HepG2 (cell line): Measurements from ENCODE around the gene CCL27. TPM values are rescaled to one million over a fixed set of nuclear protein-coding genes. Genes with fewer than 3 reads are reported as not detected.
A peak's percentile ranks its signal among the peaks of the same experiment; 100 is the strongest.

ENCODE experiments used
- CREM ChIP-seq, 2 experiments: sonication (generic) in 1 of 2; formaldehyde crosslinking in 1 of 2; IDR thresholded peaks; 2 replicates each; pipeline versions ENCODE4 v1.4.0 to v1.6.1; 2016 to 2020; ENCODE audit warnings: antibody characterized with exemption in 1 of 2, mild to moderate bottlenecking in 1 of 2, missing genetic modification reagents in 1 of 2
- GLI4 ChIP-seq: sonication (generic); formaldehyde crosslinking; IDR thresholded peaks from 2 replicates; pipeline ENCODE4 v1.5.1; 2020; ENCODE audit warnings: missing genetic modification reagents, mild to moderate bottlenecking, moderate library complexity, borderline replicate concordance
- KLF13 ChIP-seq: sonication (generic); formaldehyde crosslinking; IDR thresholded peaks from 2 replicates; pipeline ENCODE4 v1.4.0; 2020; ENCODE audit warnings: mild to moderate bottlenecking, missing genetic modification reagents
- MIER2 ChIP-seq: IDR thresholded peaks from 2 replicates; pipeline ENCODE4 v1.6.1; 2016; ENCODE audit warnings: missing biosample characterization, missing genetic modification reagents
- RORA ChIP-seq: sonication (generic); formaldehyde crosslinking; IDR thresholded peaks from 2 replicates; pipeline ENCODE4 v1.5.0; 2020; ENCODE audit warnings: mild to moderate bottlenecking, missing genetic modification reagents, moderate library complexity
- SRSF4 ChIP-seq: fragments of 200-400 bp; formaldehyde crosslinking; IDR thresholded peaks from one replicate; pipeline ENCODE4 v1.6.1; 2018; ENCODE audit warnings: mild to moderate bottlenecking, low read depth, low read length, moderate library complexity; ENCODE audit not compliant: poor library complexity, severe bottlenecking
- THYN1 ChIP-seq: sonication (generic); formaldehyde crosslinking; IDR thresholded peaks from 2 replicates; pipeline ENCODE4 v1.8.1; 2023; ENCODE audit warnings: low read depth, mild to moderate bottlenecking, moderate library complexity, missing genetic modification reagents, borderline replicate concordance
- ZBTB7B ChIP-seq: sonication (generic); formaldehyde crosslinking; IDR thresholded peaks from 2 replicates; pipeline ENCODE4 v1.4.0; 2020; ENCODE audit warnings: missing genetic modification reagents
- ZNF501 ChIP-seq: sonication (generic); formaldehyde crosslinking; IDR thresholded peaks from 2 replicates; pipeline ENCODE4 v1.5.1; 2020; ENCODE audit warnings: mild to moderate bottlenecking, moderate library complexity, missing genetic modification reagents
- polyA plus RNA-seq, 8 experiments: library from polyadenylated mRNA; depleted of rRNA in 3 of 8; stranded (reverse) in 7 of 8; unstranded in 1 of 8; fragments of >200 nt; fragmentation: Illumina TruSeq in 4 of 8; extraction: Trizol in 4 of 8; gene quantifications; 2 replicates each; pipeline versions ENCODE4 v1.2.1 to v1.2.3, GENCODE V29; 2011 to 2016; ENCODE audit warnings: low read depth in 4 of 8, missing spikeins in 1 of 8, mixed read lengths in 1 of 8; ENCODE audit not compliant: insufficient read depth in 1 of 8
- total RNA-seq, 5 experiments: library from RNA; depleted of rRNA; stranded (reverse); fragments of >200 nt; fragmentation: Illumina TruSeq; extraction: Trizol; gene quantifications; 2 replicates each; pipeline ENCODE4 v1.2.3, GENCODE V29; 2016; ENCODE audit warnings: low read depth in 1 of 5
- TF ChIP-seq, protein P1 (sequence below): sonication (generic); formaldehyde crosslinking; IDR thresholded peaks from 2 replicates; pipeline ENCODE4 v1.4.0; 2020; ENCODE audit warnings: missing genetic modification reagents
- TF ChIP-seq, protein P2 (sequence below): sonication (generic); formaldehyde crosslinking; IDR thresholded peaks from 2 replicates; pipeline ENCODE4 v1.4.0; 2020; ENCODE audit warnings: mild to moderate bottlenecking, missing genetic modification reagents
- TF ChIP-seq, protein P3 (sequence below): sonication (generic); formaldehyde crosslinking; IDR thresholded peaks from 2 replicates; pipeline ENCODE4 v1.4.0; 2020; ENCODE audit warnings: missing genetic modification reagents
- TF ChIP-seq, protein P4 (sequence below): sonication (generic); formaldehyde crosslinking; IDR thresholded peaks from 2 replicates; pipeline ENCODE4 v1.4.0; 2020; ENCODE audit warnings: missing genetic modification reagents, borderline replicate concordance
- TF ChIP-seq, protein P5 (sequence below): fragments of 450-650 bp; IDR thresholded peaks from 2 replicates; pipeline ENCODE4 v1.6.1; 2017
- TF ChIP-seq, protein P6 (sequence below): IDR thresholded peaks from 2 replicates; pipeline ENCODE4 v1.6.1; 2016; ENCODE audit warnings: low read depth, control low read depth

Gene CCL27
- total and polyA plus RNA-seq, 2 of the 13 experiments (the other 11 are each of a cell fraction or from before 2014, with no cell fraction given): not detected

DNA sequence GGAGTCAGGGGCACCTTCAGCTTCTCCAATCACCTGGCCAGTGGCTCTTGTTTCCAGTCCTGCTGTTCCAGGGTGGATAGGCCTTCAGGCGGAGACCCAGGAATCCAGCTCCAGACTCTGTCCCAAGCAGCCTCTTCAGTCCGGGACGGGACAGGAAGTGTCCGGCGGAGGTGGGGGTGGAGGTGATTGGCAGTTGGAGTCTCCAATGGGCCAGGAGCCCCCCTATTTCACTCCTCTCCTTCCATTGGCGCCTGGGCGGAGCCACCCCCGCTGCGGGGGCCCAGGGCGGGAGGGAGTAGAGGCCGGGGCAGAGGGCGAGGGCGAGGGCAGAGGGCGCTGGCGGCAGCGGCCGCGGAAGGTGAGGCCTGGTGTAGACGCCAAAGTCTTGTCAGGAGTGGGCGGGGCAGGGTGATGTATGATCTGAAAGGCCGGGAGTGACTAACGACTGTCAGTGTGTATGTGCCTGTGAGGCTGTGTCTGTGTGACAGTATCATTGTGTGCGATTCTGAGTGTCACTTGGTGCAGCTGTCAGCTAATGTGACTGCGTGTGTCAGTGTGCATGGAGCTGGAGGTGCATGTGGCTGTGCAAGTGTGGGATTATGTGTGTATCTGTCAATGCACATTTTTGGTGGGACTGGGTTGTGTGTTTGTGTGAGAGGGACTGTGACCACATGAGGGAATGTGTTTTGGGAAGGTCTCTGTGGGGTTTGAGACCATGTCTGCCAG lies 10.4 kb downstream of the CCL27 start, which contains the start of gene IL11RA (continued):
- TF ChIP-seq, protein P1, sequence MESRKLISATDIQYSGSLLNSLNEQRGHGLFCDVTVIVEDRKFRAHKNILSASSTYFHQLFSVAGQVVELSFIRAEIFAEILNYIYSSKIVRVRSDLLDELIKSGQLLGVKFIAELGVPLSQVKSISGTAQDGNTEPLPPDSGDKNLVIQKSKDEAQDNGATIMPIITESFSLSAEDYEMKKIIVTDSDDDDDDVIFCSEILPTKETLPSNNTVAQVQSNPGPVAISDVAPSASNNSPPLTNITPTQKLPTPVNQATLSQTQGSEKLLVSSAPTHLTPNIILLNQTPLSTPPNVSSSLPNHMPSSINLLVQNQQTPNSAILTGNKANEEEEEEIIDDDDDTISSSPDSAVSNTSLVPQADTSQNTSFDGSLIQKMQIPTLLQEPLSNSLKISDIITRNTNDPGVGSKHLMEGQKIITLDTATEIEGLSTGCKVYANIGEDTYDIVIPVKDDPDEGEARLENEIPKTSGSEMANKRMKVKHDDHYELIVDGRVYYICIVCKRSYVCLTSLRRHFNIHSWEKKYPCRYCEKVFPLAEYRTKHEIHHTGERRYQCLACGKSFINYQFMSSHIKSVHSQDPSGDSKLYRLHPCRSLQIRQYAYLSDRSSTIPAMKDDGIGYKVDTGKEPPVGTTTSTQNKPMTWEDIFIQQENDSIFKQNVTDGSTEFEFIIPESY (CRISPR knock-in tag): no peak
- TF ChIP-seq SRSF4 (no peak), MIER2 (CRISPR knock-in tag) (0 out of 2 replicates have a peak, but pooled peaks have one; percentile 24), THYN1 (no peak), KLF13 (no peak), ZBTB7B (no peak; the same call in 1 of the 2 replicates), CREM (IDR thresholded peaks at IDR 0.05) (no peak), CREM (CRISPR knock-in tag; IDR thresholded peaks at IDR 0.05) (no peak), RORA (CRISPR knock-in tag) (no peak), ZNF501 (CRISPR knock-in tag) (no peak; the same call in 1 of the 2 replicates), GLI4 (CRISPR knock-in tag) (no peak)
- TF ChIP-seq, protein P2, sequence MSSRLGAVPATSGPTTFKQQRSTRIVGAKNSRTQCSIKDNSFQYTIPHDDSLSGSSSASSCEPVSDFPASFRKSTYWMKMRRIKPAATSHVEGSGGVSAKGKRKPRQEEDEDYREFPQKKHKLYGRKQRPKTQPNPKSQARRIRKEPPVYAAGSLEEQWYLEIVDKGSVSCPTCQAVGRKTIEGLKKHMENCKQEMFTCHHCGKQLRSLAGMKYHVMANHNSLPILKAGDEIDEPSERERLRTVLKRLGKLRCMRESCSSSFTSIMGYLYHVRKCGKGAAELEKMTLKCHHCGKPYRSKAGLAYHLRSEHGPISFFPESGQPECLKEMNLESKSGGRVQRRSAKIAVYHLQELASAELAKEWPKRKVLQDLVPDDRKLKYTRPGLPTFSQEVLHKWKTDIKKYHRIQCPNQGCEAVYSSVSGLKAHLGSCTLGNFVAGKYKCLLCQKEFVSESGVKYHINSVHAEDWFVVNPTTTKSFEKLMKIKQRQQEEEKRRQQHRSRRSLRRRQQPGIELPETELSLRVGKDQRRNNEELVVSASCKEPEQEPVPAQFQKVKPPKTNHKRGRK (CRISPR knock-in tag): no peak
- TF ChIP-seq, protein P3, sequence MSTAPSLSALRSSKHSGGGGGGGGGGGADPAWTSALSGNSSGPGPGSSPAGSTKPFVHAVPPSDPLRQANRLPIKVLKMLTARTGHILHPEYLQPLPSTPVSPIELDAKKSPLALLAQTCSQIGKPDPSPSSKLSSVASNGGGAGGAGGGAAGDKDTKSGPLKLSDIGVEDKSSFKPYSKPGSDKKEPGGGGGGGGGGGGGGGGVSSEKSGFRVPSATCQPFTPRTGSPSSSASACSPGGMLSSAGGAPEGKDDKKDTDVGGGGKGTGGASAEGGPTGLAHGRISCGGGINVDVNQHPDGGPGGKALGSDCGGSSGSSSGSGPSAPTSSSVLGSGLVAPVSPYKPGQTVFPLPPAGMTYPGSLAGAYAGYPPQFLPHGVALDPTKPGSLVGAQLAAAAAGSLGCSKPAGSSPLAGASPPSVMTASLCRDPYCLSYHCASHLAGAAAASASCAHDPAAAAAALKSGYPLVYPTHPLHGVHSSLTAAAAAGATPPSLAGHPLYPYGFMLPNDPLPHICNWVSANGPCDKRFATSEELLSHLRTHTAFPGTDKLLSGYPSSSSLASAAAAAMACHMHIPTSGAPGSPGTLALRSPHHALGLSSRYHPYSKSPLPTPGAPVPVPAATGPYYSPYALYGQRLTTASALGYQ (CRISPR knock-in tag): no peak; the same call in 1 of the 2 replicates
- TF ChIP-seq, protein P4, sequence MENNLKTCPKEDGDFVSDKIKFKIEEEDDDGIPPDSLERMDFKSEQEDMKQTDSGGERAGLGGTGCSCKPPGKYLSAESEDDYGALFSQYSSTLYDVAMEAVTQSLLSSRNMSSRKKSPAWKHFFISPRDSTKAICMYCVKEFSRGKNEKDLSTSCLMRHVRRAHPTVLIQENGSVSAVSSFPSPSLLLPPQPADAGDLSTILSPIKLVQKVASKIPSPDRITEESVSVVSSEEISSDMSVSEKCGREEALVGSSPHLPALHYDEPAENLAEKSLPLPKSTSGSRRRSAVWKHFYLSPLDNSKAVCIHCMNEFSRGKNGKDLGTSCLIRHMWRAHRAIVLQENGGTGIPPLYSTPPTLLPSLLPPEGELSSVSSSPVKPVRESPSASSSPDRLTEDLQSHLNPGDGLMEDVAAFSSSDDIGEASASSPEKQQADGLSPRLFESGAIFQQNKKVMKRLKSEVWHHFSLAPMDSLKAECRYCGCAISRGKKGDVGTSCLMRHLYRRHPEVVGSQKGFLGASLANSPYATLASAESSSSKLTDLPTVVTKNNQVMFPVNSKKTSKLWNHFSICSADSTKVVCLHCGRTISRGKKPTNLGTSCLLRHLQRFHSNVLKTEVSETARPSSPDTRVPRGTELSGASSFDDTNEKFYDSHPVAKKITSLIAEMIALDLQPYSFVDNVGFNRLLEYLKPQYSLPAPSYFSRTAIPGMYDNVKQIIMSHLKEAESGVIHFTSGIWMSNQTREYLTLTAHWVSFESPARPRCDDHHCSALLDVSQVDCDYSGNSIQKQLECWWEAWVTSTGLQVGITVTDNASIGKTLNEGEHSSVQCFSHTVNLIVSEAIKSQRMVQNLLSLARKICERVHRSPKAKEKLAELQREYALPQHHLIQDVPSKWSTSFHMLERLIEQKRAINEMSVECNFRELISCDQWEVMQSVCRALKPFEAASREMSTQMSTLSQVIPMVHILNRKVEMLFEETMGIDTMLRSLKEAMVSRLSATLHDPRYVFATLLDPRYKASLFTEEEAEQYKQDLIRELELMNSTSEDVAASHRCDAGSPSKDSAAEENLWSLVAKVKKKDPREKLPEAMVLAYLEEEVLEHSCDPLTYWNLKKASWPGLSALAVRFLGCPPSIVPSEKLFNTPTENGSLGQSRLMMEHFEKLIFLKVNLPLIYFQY: no peak
- TF ChIP-seq, protein P5, sequence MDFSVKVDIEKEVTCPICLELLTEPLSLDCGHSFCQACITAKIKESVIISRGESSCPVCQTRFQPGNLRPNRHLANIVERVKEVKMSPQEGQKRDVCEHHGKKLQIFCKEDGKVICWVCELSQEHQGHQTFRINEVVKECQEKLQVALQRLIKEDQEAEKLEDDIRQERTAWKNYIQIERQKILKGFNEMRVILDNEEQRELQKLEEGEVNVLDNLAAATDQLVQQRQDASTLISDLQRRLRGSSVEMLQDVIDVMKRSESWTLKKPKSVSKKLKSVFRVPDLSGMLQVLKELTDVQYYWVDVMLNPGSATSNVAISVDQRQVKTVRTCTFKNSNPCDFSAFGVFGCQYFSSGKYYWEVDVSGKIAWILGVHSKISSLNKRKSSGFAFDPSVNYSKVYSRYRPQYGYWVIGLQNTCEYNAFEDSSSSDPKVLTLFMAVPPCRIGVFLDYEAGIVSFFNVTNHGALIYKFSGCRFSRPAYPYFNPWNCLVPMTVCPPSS: no peak
- TF ChIP-seq, protein P6, sequence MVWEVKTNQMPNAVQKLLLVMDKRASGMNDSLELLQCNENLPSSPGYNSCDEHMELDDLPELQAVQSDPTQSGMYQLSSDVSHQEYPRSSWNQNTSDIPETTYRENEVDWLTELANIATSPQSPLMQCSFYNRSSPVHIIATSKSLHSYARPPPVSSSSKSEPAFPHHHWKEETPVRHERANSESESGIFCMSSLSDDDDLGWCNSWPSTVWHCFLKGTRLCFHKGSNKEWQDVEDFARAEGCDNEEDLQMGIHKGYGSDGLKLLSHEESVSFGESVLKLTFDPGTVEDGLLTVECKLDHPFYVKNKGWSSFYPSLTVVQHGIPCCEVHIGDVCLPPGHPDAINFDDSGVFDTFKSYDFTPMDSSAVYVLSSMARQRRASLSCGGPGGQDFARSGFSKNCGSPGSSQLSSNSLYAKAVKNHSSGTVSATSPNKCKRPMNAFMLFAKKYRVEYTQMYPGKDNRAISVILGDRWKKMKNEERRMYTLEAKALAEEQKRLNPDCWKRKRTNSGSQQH (CRISPR knock-in tag): no peak; the same call in 1 of the 2 replicates
